Type B pancreatic cell (in vitro differentiated cells): ENCODE data around the gene GATD1. TPM values are rescaled to one million over a fixed set of nuclear protein-coding genes. Genes with fewer than 3 reads are reported as not detected.

Source experiments
- DNase-seq: peaks from one replicate; pipeline ENCODE4 v3.0.0; 2021; ENCODE audit warnings: mixed read lengths; ENCODE audit not compliant: unreplicated experiment; ENCODE audit errors: extremely low spot score
- H3K27ac Mint-ChIP-seq: 2 replicates; pipeline ENCODE4 v1.8.0; 2021; ENCODE audit warnings: mild to moderate bottlenecking, mixed read lengths
- H3K27me3 Mint-ChIP-seq: 2 replicates; pipeline ENCODE4 v1.8.0; 2021; ENCODE audit warnings: mixed read lengths
- H3K36me3 Mint-ChIP-seq: 2 replicates; pipeline ENCODE4 v1.8.0; 2021; ENCODE audit warnings: mixed read lengths
- H3K4me1 Mint-ChIP-seq: one replicate; pipeline ENCODE4 v1.8.0; 2021; ENCODE audit warnings: mixed read lengths; ENCODE audit not compliant: unreplicated experiment
- H3K4me3 Mint-ChIP-seq: 2 replicates; pipeline ENCODE4 v1.8.0; 2021; ENCODE audit warnings: mild to moderate bottlenecking, mixed read lengths
- H3K9me3 Mint-ChIP-seq: 2 replicates; pipeline ENCODE4 v1.8.0; 2021; ENCODE audit warnings: mixed read lengths
- total RNA-seq: library from RNA; stranded (reverse); gene quantifications from 2 replicates; pipeline ENCODE4 v1.2.1, GENCODE V29; 2021; ENCODE audit warnings: low replicate concordance
- TF ChIP-seq, protein P1 (sequence below): fragments of 200-600 bp; sonication (generic); conservative IDR thresholded peaks from 2 replicates; pipeline ENCODE4 v1.5.0; 2021; ENCODE audit warnings: antibody characterized with exemption, mild to moderate bottlenecking

The GATD1 gene
- total RNA-seq, 1 donor from 2014 or later = 80.1 TPM

DNA sequence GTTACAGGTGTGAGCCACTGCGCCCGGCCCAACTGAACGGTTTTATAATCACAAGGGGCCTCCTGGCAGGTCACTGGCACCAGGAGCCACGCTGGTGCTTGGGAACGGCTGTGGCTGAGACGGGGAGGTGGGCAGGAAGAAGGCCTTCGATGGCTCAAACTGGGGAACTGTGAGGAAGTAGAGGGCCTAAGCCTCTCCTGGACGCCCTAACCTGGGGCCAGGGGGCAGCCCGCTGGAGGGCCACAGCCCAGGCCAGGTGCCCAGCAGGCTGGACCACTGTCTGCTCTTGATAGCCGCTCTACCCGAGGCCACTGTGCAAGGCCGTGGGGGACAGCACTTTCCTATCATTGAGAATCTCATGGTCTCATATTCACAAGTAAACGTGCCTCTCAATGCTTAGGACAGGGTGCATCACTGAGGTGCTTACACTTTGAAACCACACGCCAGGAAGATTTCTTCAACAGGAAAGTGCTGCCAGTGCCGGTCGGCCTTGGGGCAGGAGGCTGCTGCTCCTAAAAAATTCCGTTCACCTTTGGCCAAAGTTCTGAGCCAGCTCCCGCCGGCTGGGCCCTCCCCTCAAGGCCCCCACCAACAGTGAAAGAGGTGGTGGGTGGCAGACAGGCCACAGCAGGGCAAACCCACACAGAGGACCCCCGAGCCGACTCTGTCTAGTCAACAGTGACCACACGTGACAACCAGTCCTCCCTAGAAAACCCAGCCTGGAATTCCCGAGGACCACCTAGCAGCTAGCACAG lies 7.2 kb downstream of the GATD1 start:
- no peaks in the 10 kb centered on the region for H3K27me3 Mint-ChIP-seq
- no peak overlapping the region for H3K27ac Mint-ChIP-seq
- H3K36me3 Mint-ChIP-seq = no peaks in the 10 kb centered on the region
- TF ChIP-seq, protein P1, sequence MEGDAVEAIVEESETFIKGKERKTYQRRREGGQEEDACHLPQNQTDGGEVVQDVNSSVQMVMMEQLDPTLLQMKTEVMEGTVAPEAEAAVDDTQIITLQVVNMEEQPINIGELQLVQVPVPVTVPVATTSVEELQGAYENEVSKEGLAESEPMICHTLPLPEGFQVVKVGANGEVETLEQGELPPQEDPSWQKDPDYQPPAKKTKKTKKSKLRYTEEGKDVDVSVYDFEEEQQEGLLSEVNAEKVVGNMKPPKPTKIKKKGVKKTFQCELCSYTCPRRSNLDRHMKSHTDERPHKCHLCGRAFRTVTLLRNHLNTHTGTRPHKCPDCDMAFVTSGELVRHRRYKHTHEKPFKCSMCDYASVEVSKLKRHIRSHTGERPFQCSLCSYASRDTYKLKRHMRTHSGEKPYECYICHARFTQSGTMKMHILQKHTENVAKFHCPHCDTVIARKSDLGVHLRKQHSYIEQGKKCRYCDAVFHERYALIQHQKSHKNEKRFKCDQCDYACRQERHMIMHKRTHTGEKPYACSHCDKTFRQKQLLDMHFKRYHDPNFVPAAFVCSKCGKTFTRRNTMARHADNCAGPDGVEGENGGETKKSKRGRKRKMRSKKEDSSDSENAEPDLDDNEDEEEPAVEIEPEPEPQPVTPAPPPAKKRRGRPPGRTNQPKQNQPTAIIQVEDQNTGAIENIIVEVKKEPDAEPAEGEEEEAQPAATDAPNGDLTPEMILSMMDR = no peak
- no peak for DNase-seq
- H3K9me3 Mint-ChIP-seq = no peaks in the 10 kb centered on the region
- H3K4me1 Mint-ChIP-seq = no peaks in the 10 kb centered on the region
- H3K4me3 Mint-ChIP-seq = no peak overlapping the region

DNA sequence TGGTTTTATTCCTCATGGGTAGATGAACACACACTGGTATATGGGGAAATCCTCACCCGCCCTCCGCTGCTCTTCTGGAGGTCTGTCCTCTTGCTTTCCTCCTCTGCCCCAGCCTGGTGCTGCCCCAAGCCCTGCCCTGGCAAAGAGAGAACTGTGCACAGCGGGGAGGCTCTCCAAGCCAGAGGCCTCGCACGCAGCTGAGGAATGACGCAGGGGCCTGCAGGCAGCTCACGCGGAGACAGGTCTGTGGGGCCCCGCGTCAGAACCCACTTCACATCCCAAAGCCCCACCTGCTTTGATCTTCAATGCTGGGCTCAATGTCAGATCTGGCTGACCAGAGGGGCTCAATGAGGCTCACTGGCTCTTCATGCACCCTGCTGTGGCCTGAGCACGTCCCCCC lies 10.0 kb downstream of the GATD1 start:
- H3K9me3 Mint-ChIP-seq = no peaks in the 10 kb centered on the region
- no peak overlapping the region for H3K27ac Mint-ChIP-seq
- no peak overlapping the region for H3K4me3 Mint-ChIP-seq
- TF ChIP-seq, protein P1 = no peak
- H3K36me3 Mint-ChIP-seq = peaks cover 3% of the 10 kb centered on the region
- DNase-seq = no peak
- H3K4me1 Mint-ChIP-seq = no peaks in the 10 kb centered on the region
- H3K27me3 Mint-ChIP-seq = no peaks in the 10 kb centered on the region

DNA sequence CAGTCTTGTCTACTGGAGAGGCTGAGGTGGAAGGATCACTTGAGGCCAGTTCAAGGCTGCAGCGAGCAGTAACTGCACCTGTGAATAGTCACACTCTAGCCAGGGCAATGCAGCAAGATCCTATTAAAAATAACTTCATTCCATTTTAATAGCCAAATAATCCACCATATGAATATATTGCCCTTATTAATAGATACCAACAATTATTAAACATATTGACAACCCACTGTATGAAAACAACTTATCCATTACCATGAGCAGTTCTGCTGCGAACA lies 10.4 kb downstream of the GATD1 start:
- Mint-ChIP-seq H3K4me1 (no peaks in the 10 kb centered on the region), H3K4me3 (no peak overlapping the region), H3K27me3 (no peaks in the 10 kb centered on the region), H3K9me3 (no peaks in the 10 kb centered on the region), H3K27ac (no peak overlapping the region), H3K36me3 (peaks cover 4% of the 10 kb centered on the region)
- TF ChIP-seq, protein P1 = no peak
- DNase-seq = no peak

DNA sequence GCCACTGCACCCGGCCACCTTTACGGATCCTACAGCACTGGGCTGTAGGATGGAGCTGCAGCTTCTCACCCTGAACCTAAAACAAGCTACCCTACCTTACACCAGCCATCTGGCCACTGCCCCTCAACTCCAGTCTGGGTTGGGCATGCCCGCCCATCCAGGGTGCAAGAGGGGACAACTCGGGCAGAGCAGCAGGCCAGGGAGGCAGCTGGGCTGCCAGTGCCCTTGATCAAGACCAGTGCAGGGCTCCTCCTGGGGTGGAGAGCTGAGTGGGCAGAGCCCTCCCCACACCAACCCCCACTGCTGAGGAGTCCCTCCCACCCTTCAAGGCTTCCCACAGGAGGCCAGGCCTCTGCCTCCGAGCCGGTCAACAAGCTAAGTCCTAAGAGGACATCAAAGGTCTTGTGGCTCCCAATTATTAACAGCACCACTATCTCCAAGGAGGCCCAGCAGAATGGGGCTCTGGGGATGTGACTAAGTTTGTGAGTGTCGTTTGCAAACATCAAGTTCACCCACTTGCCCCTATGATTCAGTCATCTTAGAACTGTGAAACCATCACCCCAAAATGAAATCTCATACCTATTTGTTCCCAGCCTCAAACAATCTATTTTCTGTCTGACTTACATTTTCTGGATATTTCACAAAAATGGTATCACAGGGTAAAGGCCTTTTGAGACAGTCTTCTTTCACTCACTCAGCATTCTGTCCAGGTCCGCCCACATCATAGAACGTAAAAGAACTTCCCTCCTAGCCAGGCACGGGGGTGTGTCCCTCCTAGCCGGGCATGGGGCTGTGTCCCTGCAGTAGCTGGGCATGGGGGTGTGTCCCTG lies 11.0 kb downstream of the GATD1 start:
- Mint-ChIP-seq H3K4me3 (no peak overlapping the region), H3K4me1 (no peaks in the 10 kb centered on the region), H3K27me3 (no peaks in the 10 kb centered on the region), H3K36me3 (peaks cover 4% of the 10 kb centered on the region), H3K27ac (no peak overlapping the region), H3K9me3 (no peaks in the 10 kb centered on the region)
- TF ChIP-seq, protein P1 = no peak
- DNase-seq = no peak

DNA sequence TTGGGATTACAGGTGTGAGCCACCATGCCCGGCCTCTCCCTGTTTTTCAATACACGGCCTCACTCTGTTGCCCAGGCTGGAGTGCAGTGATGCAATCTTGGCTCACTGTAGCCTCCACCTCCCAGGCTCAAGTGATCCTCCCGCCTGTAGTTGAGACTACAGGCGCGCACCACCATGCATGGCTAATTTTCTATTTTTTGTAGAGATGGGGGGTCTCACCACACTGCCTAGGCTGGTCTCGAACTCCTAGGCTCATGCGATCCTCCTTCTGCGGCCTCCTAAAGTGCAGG lies 11.5 kb downstream of the GATD1 start:
- Mint-ChIP-seq H3K4me1 (no peaks in the 10 kb centered on the region), H3K36me3 (peaks cover 4% of the 10 kb centered on the region), H3K4me3 (no peak overlapping the region), H3K27me3 (no peaks in the 10 kb centered on the region), H3K27ac (no peak overlapping the region), H3K9me3 (no peaks in the 10 kb centered on the region)
- no peak for DNase-seq
- TF ChIP-seq, protein P1 = no peak
